CD4-positive, alpha-beta memory T cell (primary cell): ENCODE measurements around the gene THEM5. TPM values are rescaled to one million over a fixed set of nuclear protein-coding genes. Genes with fewer than 3 reads are reported as not detected.

Experiments
- CTCF ChIA-PET: fragments of 350-600 bp; sonication (Branson Sonifier 250); formaldehyde crosslinking; loops from one replicate; lab custom pipeline; 2021; ENCODE audit warnings: inconsistent platforms; ENCODE audit not compliant: partially characterized antibody; lab: Charles Lee
- POLR2A ChIA-PET: fragments of 350-600 bp; sonication (Branson Sonifier 250); formaldehyde crosslinking; loops from one replicate; lab custom pipeline; 2021; ENCODE audit not compliant: partially characterized antibody; lab: Charles Lee
- DNase-seq, 5 donors: peaks; one replicate each; pipeline versions ENCODE4 v3.0.0 to v3.0.0-alpha.2; 2020 to 2022; ENCODE audit warnings: mixed read lengths in 1 of 5
- H3K27ac ChIP-seq: one replicate; pipeline ENCODE4 v1.7.0; 2013; ENCODE audit warnings: low read depth, low read length
- H3K27me3 ChIP-seq: 2 replicates; pipeline ENCODE4 v1.7.0; 2013; ENCODE audit warnings: mild to moderate bottlenecking, low read length, moderate library complexity; ENCODE audit not compliant: insufficient read depth
- H3K36me3 ChIP-seq: 2 replicates; pipeline ENCODE4 v1.7.0; 2013; ENCODE audit warnings: mild to moderate bottlenecking, low read length, moderate library complexity; ENCODE audit not compliant: insufficient read depth
- H3K4me1 ChIP-seq: 2 replicates; pipeline ENCODE4 v1.7.0; 2013; ENCODE audit warnings: mild to moderate bottlenecking, low read length, moderate library complexity; ENCODE audit not compliant: insufficient read depth
- H3K4me3 ChIP-seq, 2 donors: one replicate each; pipeline ENCODE4 v1.7.0; 2013; ENCODE audit warnings: low read length in 2 of 2, mild to moderate bottlenecking in 1 of 2
- H3K9me3 ChIP-seq, 2 donors: one replicate each; pipeline ENCODE4 v1.7.0; 2013; ENCODE audit warnings: low read length in 2 of 2, control low read depth in 1 of 2; ENCODE audit not compliant: control insufficient read depth in 1 of 2
- H3K27ac Mint-ChIP-seq, 7 donors: one replicate each; pipeline ENCODE4 v1.8.0; 2020 to 2021; ENCODE audit warnings: mixed read lengths in 7 of 7, mild to moderate bottlenecking in 6 of 7, inconsistent platforms in 3 of 7, moderate library complexity in 3 of 7
- H3K27me3 Mint-ChIP-seq, 2 donors: one replicate each; pipeline ENCODE4 v1.8.0; 2020 to 2021; ENCODE audit warnings: mixed read lengths in 2 of 2
- H3K36me3 Mint-ChIP-seq, 2 donors: one replicate each; pipeline ENCODE4 v1.8.0; 2020 to 2021; ENCODE audit warnings: mixed read lengths in 2 of 2, inconsistent platforms in 1 of 2, mild to moderate bottlenecking in 1 of 2
- H3K4me1 Mint-ChIP-seq, 4 donors: one replicate each; pipeline ENCODE4 v1.8.0; 2020 to 2021; ENCODE audit warnings: mixed read lengths in 4 of 4, mild to moderate bottlenecking in 1 of 4
- H3K4me3 Mint-ChIP-seq, 8 donors: one replicate each; pipeline ENCODE4 v1.8.0; 2020 to 2021; ENCODE audit warnings: mixed read lengths in 8 of 8, mild to moderate bottlenecking in 7 of 8, moderate library complexity in 6 of 8, inconsistent platforms in 3 of 8
- H3K9me3 Mint-ChIP-seq, 8 donors: one replicate each; pipeline ENCODE4 v1.8.0; 2020 to 2021; ENCODE audit warnings: mixed read lengths in 8 of 8, mild to moderate bottlenecking in 5 of 8, inconsistent platforms in 3 of 8, moderate library complexity in 1 of 8
- intact Hi-C: fragments of 100-400 bp; cut with micrococcal nuclease; formaldehyde crosslinking; loops from one replicate; pipeline ENCODE4 v1.15.1; 2023
- polyA plus RNA-seq, 2 donors: library from polyadenylated mRNA; unstranded; fragments of 300-500 nt; fragmentation: Illumina TruSeq; gene quantifications; one replicate each; pipeline ENCODE4 v1.2.3, GENCODE V29; 2021
- total RNA-seq, 2 experiments: library from RNA; stranded (reverse); gene quantifications; one replicate each; pipeline ENCODE4 v1.2.3, GENCODE V29; 2021

The THEM5 gene
- total and polyA plus RNA-seq, 4 experiments from 2014 or later, result 0.40 TPM; not detected in 3

DNA sequence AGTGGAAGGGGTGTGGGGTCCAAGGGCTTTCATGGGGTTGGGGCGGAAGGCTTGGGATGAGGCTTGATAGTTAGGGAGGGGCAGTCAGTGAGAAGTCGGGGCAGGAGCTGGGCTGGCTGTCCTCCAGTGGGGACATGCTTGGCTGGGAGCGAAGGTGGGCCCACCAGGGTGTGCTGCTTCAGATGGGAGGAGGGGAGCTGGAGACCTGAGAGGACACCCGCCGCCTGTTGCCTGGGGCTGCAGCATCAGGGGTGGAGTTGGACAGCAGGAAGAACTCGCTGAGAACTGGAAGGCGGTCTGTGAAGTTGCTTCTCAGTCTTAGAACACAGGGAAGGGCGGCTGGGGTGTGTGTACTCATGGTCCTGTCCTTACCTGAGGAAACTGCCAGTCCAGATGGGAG, 1.6 kb downstream of the THEM5 start:
- H3K27ac ChIP-seq, result no peak overlapping the region
- POLR2A ChIA-PET, result interaction anchor here (0.9 to 1.5 kb wide), 3 partner anchors 12 to 33 kb away, joined by 3 to 4 read pairs (median 3); partner anchors contain the start of gene C2CD4D
- Mint-ChIP-seq H3K27me3 (no peaks in the 10 kb centered on the region), H3K27ac (peak overlapping the region in 4 of 7 donors; percentile 1 to 74 (median 31)), H3K36me3 (peaks cover 6 to 12% of the 10 kb centered on the region in 2 donors), H3K4me1 (peaks cover 0 to 16% (median 9%) of the 10 kb centered on the region in 4 donors), H3K9me3 (no peaks in the 10 kb centered on the region), H3K4me3 (no peak overlapping the region)
- CTCF ChIA-PET, result no interaction called here
- intact Hi-C loops, result no loop called here
- H3K4me1 ChIP-seq, result peaks cover 4% of the 10 kb centered on the region
- no peaks in the 10 kb centered on the region for H3K27me3 ChIP-seq
- H3K9me3 ChIP-seq, result no peaks in the 10 kb centered on the region
- H3K36me3 ChIP-seq, result no peaks in the 10 kb centered on the region
- H3K4me3 ChIP-seq, result no peak overlapping the region
- DNase-seq, result no peak

DNA sequence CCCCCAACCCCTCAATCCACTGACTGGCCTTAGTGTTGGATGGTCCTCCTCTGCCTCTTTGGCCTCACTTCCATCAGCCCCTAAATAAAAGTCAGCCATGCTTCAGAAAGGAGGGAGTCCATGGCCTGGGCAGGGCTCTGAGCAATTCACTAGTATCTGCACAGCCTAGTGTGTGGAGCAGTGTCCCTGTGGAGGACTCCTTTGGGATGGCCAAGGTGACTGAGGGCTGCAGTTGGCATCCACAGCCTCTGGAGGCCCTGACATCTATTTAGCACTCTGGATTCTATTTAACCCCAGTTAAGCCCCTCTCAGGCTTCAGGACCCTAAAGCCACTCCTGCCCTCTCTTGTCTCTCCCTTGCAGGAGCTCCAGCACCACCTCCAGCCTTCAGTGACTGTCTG, 3.6 kb downstream of the THEM5 start:
- Histone ChIP-seq H3K27me3 (no peaks in the 10 kb centered on the region), H3K27ac (no peak overlapping the region), H3K9me3 (no peaks in the 10 kb centered on the region), H3K4me3 (no peak overlapping the region), H3K4me1 (peaks cover 4% of the 10 kb centered on the region), H3K36me3 (no peaks in the 10 kb centered on the region)
- intact Hi-C loops, result no loop called here
- Mint-ChIP-seq H3K4me3 (no peak overlapping the region), H3K27me3 (no peaks in the 10 kb centered on the region), H3K4me1 (peaks cover 8 to 26% (median 18%) of the 10 kb centered on the region in 4 donors), H3K27ac (peak overlapping the region in 1 of 7 donors; percentile 60), H3K36me3 (peaks cover 15% of the 10 kb centered on the region in 2 donors), H3K9me3 (no peaks in the 10 kb centered on the region)
- DNase-seq, result no peak
- ChIA-PET POLR2A (interaction anchor here (0.6 to 1.9 kb wide), 3 partner anchors 10 to 29 kb away, joined by 3 to 10 read pairs (median 3); partner anchors contain the start of gene C2CD4D), CTCF (no interaction called here)

DNA sequence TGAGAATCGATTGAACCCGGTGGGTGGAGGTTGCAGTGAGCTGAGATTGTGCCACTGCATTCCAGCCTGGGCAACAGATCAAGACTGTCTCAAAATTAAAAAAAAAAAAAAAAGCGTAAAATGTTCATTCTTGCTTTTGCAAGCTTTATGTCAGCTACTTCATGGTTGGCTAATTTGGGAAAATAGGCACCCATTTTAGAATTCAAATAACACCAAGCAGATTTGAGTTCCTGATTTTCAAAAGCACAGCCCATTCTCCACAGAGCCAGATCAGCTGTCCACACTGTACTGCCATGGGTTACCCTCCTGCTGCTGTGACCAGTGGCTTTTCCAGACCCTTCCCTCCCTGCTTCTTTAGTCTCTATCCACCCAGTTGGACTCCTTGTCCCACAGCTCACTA, 4.4 kb downstream of the THEM5 start:
- H3K4me3 ChIP-seq, result no peak overlapping the region
- Mint-ChIP-seq H3K4me1 (peaks cover 8 to 26% (median 19%) of the 10 kb centered on the region in 4 donors), H3K36me3 (peaks cover 22% of the 10 kb centered on the region in 2 donors), H3K27me3 (no peaks in the 10 kb centered on the region), H3K9me3 (no peaks in the 10 kb centered on the region), H3K27ac (peak overlapping the region in 4 of 7 donors; percentile 4 to 79 (median 64)), H3K4me3 (no peak overlapping the region)
- ChIA-PET POLR2A (interaction anchor here (1.5 to 1.9 kb wide), 2 partner anchors 9 to 11 kb away, joined by 3 to 10 read pairs; partner anchors contain the start of gene C2CD4D), CTCF (interaction anchor here (1.6 to 1.7 kb wide), 2 partner anchors 9 to 13 kb away, joined by 5 to 6 read pairs; partner anchors contain the start of gene C2CD4D)
- intact Hi-C loops, result no loop called here
- H3K9me3 ChIP-seq, result no peaks in the 10 kb centered on the region
- no peaks in the 10 kb centered on the region for H3K27me3 ChIP-seq
- no peak overlapping the region for H3K27ac ChIP-seq
- peaks cover 4% of the 10 kb centered on the region for H3K4me1 ChIP-seq
- H3K36me3 ChIP-seq, result no peaks in the 10 kb centered on the region
- DNase-seq, result no peak

GRCh38 chr1:151847867-151848596, 5.5 kb downstream of the THEM5 start:
- Mint-ChIP-seq H3K4me1 (peaks cover 8 to 26% (median 19%) of the 10 kb centered on the region in 4 donors), H3K27me3 (no peaks in the 10 kb centered on the region), H3K9me3 (no peaks in the 10 kb centered on the region), H3K4me3 (no peak overlapping the region), H3K36me3 (peaks cover 22% of the 10 kb centered on the region in 2 donors), H3K27ac (peak overlapping the region in 2 of 7 donors; percentile 40 to 76)
- CTCF ChIA-PET, result interaction anchor here (1.6 to 1.7 kb wide), 2 partner anchors 8 to 12 kb away, joined by 5 to 6 read pairs; partner anchors contain the start of gene C2CD4D
- no peak for DNase-seq
- Histone ChIP-seq H3K27me3 (no peaks in the 10 kb centered on the region), H3K27ac (no peak overlapping the region), H3K4me3 (no peak overlapping the region), H3K36me3 (no peaks in the 10 kb centered on the region), H3K9me3 (no peaks in the 10 kb centered on the region), H3K4me1 (peaks cover 4% of the 10 kb centered on the region)
- POLR2A ChIA-PET, result interaction anchor here (1.1 to 1.9 kb wide), 3 partner anchors 8 to 10 kb away, joined by 3 to 10 read pairs (median 5); partner anchors contain the start of gene C2CD4D
- intact Hi-C loops, result no loop called here

DNA sequence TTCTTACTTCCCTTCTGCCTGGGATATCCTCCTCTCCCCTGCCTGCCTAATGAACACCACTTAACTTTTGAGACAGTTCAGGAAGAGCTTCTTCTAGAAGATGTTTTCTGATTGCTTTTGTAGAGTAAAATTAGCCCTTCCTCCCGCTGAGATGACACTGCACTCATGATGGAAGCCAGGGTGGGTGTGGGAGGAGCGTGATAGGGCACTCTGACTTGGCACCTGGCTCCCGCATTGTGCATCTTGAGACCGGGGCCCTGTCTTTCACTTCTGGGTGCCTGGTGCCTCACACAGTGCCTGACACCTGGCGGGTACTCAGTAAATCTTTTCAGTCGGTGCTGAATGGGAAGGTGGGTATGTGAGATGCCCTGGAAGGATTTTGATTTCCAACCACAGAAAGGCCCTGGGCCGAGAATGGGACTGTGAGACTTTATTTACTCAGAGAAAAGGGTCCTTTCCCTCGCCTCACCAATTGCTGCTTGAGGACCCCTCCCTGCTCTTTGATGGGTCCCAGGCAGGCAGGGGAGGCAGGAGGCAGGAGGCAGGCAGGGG, 6.8 kb downstream of the THEM5 start:
- no peak overlapping the region for H3K27ac ChIP-seq
- H3K4me1 Mint-ChIP-seq, result peaks cover 8 to 31% (median 22%) of the 10 kb centered on the region in 4 donors
- H3K27me3 Mint-ChIP-seq, result no peaks in the 10 kb centered on the region
- POLR2A ChIA-PET, result interaction anchor here (1.1 kb wide), 1 partner anchor 8 kb away, joined by 5 read pairs; no protein-coding TSS in a partner anchor
- peak overlapping the region in 6 of 7 donors; percentile 19 to 68 (median 44) for H3K27ac Mint-ChIP-seq
- intact Hi-C loops, result no loop called here
- no peaks in the 10 kb centered on the region for H3K36me3 ChIP-seq
- peaks cover 4% of the 10 kb centered on the region for H3K4me1 ChIP-seq
- H3K4me3 ChIP-seq, result no peak overlapping the region
- CTCF ChIA-PET, result interaction anchor here (1.0 to 1.6 kb wide), 4 partner anchors 10 to 251 kb away, joined by 3 to 10 read pairs (median 4); no protein-coding TSS in a partner anchor
- H3K9me3 Mint-ChIP-seq, result no peaks in the 10 kb centered on the region
- no peak for DNase-seq
- H3K36me3 Mint-ChIP-seq, result peaks cover 22% of the 10 kb centered on the region in 2 donors
- no peaks in the 10 kb centered on the region for H3K9me3 ChIP-seq
- no peaks in the 10 kb centered on the region for H3K27me3 ChIP-seq
- H3K4me3 Mint-ChIP-seq, result peak overlapping the region in 2 of 8 donors; percentile 0 to 32

DNA sequence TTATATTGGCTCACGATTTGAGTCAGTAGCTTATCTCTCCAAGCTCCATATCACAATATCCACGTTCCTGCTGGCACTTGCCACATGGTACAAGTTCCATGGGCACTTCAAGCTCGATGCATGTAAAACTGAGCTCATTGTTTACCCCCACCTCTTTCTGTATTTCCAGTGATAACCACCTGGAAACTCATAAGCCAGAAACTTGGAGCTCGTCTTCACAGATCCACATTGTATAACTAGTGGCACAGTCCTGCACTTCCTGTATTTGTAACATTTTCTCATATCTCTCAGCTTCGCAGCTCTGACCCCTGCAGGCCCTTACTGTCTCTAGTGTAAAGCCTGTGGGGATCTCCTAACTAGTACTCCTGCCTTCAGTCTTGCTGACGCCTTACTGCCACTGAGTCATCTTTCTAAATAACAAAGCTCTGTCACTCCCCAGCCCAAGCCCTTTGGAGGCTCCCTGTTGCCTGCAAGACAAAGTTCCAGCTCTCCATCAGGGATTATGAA, 7.4 kb downstream of the THEM5 start:
- ChIA-PET POLR2A (no interaction called here), CTCF (interaction anchor here (1.0 to 1.6 kb wide), 4 partner anchors 10 to 250 kb away, joined by 3 to 10 read pairs (median 4); no protein-coding TSS in a partner anchor)
- H3K9me3 ChIP-seq, result no peaks in the 10 kb centered on the region
- Mint-ChIP-seq H3K36me3 (peaks cover 17 to 22% of the 10 kb centered on the region in 2 donors), H3K4me1 (peaks cover 8 to 37% (median 23%) of the 10 kb centered on the region in 4 donors), H3K27me3 (no peaks in the 10 kb centered on the region), H3K9me3 (no peaks in the 10 kb centered on the region), H3K27ac (peak overlapping the region; percentile 19 to 90 (median 44)), H3K4me3 (no peak overlapping the region)
- no peak overlapping the region for H3K27ac ChIP-seq
- no peak overlapping the region for H3K4me3 ChIP-seq
- intact Hi-C loops, result no loop called here
- DNase-seq, result no peak
- H3K27me3 ChIP-seq, result no peaks in the 10 kb centered on the region
- H3K4me1 ChIP-seq, result peaks cover 4% of the 10 kb centered on the region
- no peaks in the 10 kb centered on the region for H3K36me3 ChIP-seq
